HG03457 (cell line): ENCODE data around the gene SIRPB1.
"Not testable (repeated sequence)": the region's sequence is repeated elsewhere in the genome, so short reads cannot be mapped to it uniquely, and the experiment has no call there.

Experiments
- ATAC-seq: cut with Tn5 transposase; IDR thresholded peaks from one replicate; pipeline ENCODE4 v1.9.1; 2021; ENCODE audit warnings: moderate number of reproducible peaks; ENCODE audit not compliant: unreplicated experiment

SIRPB1 gene

DNA sequence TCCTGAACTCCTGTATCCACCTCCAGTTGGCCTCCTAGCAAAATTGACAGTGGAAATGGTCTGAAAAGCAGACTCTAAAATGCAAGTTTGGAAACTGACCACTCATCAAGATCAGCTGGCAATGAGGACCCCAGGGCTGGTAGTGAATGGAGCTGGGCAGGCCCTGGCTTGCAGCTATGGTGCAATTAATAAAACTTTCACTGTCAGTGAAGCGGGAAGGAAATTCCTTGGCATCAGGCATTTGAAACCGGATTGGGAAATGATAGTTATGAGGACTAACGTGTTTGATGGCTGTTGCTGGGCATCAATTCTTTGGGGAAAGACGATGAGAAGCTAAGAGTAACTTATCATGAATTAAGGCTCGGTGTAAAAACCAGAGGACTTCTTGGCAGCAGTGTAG lies 19.1 kb downstream of the SIRPB1 start:
- no peak for ATAC-seq

DNA sequence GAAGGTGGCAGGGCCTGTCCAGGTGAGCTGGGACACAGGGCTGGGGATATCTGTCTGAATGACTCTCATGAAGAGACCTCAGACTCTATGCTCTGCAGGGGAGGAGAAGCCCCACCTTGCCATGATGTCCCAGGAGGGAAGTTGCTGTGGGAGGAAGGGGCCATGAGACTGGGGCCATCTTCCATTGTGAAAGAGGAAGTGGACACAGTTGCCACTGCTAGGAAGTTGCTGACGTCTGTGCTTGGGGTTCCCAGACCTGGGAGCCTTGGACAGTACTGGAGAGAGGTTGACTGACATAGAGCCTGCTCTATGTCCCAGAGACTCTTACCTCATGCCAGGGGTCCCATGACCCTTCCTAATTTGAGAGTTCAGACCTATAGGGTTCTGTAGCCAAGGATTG lies 24.5 kb downstream of the SIRPB1 start:
- no peak for ATAC-seq

DNA sequence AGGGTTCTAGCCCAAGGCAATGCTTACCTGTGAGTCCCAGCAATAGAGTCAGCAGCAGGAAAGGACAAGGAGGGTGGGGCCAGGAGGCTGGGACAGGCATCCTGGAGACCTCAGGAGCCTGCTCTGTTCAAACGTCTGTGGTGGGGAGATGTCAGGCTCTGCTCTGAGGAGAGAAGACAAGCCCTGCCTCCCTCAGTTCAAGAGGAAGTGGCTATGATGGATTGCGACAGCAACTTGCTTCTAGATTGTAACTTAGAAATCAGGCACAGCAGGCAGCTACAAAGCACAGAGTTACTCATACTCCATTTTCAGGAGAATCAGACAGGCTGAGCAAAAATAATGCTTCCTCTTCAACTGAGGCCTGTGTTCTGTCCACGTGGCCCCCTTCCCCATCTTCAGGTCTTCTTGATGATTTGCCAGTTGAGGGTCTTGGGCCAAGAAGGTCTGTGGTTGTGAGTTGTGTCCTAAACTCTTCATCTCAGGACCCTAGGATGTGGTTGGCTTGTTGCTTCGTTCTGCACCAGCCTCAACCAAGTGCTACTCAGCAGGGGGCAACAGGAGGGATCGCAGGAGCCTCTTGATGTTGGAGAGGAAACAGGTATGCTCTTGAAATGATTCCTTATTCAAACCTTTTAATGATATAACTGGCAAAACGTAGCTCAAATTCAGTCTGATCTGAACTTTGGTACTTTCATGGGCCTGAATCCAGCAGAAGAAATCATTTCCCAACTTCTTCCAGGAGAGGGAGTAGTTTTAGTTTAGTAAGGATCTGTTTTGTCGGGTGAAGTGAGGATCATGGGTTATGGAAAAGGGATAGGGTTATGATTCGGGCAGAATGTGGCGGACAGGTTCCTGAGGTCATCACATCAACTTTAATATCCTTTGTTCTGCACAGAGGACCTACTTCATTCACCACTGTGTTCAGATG lies 31.0 kb downstream of the SIRPB1 start:
- ATAC-seq = no peak

DNA sequence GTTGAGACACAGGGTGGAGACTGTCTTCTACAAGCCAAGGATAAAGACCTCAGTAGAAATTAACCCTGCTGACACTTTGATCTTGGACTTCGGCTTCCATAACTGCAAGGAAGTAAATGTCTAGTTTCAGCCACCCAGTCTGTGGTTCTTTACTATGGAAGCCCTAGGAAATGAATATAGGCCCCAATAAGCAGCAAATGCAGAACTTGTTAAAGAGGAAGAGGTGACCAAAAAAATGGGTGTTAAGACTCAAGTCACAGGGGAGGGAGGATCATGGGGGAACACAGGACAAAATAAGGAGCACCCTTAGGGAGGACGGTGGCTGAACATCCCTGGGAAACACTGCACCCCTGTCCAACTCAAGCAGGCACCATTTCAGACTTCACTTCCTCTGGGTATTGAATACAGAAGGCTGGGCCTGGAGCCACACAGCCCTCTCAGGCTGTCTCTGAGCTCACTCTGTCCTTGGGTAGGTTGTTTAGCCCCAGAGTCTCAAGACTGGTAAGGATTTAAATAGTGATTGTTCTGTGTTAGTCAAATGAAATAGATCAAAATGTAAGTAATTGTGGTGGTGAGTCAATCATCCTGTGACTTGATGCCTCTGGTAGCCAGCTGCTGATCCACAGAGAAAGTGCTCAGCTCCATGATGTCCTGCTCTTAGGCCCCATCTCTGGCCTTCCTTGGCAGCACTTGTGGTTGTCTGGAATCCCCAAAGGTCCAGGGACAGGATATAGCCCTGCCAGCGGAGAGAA lies 31.9 kb downstream of the SIRPB1 start:
- ATAC-seq = no peak

DNA sequence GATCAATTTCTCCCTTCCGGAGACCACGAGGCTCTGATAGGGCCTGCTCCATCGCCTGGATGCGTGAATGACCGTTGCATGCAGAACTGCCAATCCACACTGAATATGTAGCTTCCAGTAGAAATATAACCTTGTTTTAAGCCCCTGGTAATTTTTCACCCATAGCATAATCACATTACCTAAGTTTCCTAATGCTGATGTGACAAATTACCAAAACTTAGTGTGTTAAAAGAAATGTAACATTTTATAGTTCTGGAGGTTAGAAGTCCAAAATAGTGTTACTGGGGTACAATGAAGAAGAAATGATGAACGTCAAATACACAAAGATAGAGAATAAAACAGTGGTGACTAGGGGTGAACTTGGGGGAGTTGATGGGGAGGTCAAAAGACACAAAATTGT lies 40.3 kb downstream of the SIRPB1 start:
- ATAC-seq = no peak

DNA sequence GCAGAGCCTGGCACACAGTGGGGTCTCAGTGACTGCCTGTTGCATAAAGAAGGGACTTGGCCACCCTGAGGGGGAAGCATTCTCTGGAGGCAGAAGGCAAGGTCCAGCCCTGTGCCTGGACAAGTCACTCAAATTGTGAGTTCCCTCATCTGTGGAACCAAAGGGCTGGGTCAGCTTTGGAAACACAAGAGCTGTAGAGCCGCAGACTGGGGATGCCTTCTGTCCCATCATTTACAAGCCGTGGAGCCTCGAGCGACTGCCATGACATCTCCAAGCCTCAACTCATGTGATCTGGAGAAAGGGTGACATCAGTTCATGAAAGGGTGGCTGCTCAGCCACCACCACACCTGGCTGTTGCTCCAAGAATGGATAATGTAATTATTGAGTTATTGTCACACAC lies 41.9 kb downstream of the SIRPB1 start:
- no peak for ATAC-seq

DNA sequence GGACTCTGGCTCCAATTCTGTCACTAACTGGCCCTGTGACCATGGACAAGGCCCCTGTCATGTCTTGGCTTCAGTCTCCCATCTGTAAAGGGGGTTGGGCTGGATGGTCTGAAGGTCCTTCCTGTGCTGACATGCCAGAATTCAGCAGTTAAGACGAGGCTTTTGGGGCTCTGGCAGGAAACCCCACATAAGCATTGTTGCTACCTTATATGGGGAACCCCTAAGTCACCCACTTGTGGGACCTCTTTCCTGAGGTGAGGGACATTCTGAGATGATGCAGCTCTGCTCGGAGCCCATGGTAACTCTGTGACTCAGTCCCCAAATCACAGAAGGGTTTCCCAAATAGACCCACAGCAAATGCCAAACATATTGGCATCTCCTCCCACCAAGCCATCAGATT lies 42.5 kb downstream of the SIRPB1 start:
- not testable (repeated sequence) for ATAC-seq

DNA sequence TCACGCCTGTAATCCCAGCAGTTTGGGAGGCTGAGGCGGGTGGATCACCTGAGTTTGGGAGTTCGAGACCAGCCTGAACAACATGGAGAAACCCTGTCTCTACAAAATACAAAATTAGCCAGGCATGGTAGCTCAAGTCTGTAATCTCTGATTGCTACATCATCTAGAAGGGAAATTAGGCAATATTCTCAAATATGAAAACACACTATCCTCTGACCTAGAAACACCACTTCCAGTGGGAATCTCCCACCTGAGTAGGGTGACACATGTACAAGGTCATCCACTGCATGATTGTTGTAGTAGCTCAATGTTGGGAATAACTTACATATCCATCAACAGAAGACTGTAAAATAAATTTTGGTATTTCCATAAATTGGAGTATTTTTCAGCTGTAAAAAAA lies 43.2 kb downstream of the SIRPB1 start:
- ATAC-seq = no peak

DNA sequence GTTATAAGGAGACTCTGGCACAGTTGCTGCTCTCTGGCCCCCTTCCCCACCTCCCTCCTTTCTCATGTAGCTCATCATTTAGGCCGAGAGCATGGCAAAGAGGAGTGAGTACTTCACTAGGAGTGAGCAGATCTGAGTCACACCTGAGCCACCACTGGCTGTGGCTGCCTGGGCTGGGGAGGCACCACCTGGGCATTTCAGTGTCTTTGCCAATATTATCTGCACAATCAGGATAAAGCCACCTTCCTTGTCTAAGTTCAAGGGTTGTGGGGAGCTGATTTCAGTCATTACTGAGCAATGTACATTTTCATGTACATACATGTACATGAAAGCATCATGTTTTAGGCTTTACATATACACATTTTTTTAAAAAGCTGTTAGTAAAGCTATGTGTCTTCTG lies 43.8 kb downstream of the SIRPB1 start:
- not testable (repeated sequence) for ATAC-seq

DNA sequence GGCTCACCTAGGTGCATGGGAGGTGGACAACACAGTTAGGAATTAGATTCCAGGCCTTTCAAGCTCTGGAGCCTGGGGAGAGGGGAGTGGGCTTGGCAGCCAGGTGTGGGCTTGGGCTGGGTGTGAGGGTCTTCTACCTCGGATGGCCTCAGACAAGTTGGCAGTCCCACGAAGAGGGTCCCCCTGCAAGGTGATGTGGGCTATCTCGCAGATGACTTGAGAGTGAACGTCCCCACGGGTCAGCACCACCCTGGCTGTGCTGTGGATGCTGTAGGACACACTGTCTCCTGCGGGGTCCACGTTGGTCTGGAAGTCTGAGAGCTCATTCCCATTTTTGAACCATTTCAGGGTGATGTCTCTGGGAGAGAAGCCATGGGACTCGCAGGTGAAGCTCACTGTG lies 48.2 kb downstream of the SIRPB1 start:
- not testable (repeated sequence) for ATAC-seq
